Measurements from ENCODE around the gene CDHR2. TPM values are rescaled to one million over a fixed set of nuclear protein-coding genes. Genes with fewer than 3 reads are reported as not detected.
"Not testable (repeated sequence)": the region's sequence is repeated elsewhere in the genome, so short reads cannot be mapped to it uniquely, and the experiment has no call there.

The CDHR2 gene
- total RNA-seq, 3 donors from 2014 or later = 69.0 to 184 (median 107) TPM

- Histone ChIP-seq H3K9me3 (no peaks in the 10 kb centered on the region), H3K4me3 (no peak overlapping the region), H3K4me1 (ENCODE audit: low read depth) (peaks cover 22% of the 10 kb centered on the region), H3K36me3 (ENCODE audit: low read depth) (no peaks in the 10 kb centered on the region)
- ATAC-seq (peak; percentile 58), DNase-seq (peak in 2 of 3 donors; percentile 80 to 84)
- intact Hi-C loops (cut with DNase I, micrococcal nuclease) = loop anchor here in 1 of 2 donors (10.0 kb wide), 1 partner anchor 133 kb away; the partner anchor contains the start of gene CLTB
- no peak for TF ChIP-seq CTCF (IDR thresholded peaks at IDR 0.05)
These were observed 1.3 kb upstream of the CDHR2 start for GRCh38 chr5:176547802-176548201.

GRCh38 chr5:176549871-176550270, 729 bp downstream of the CDHR2 start:
- Histone ChIP-seq H3K9me3 (no peaks in the 10 kb centered on the region), H3K4me1 (ENCODE audit: low read depth) (peaks cover 27% of the 10 kb centered on the region), H3K4me3 (no peak overlapping the region), H3K36me3 (ENCODE audit: low read depth) (no peaks in the 10 kb centered on the region)
- no peak for ATAC-seq
- TF ChIP-seq CTCF (IDR thresholded peaks at IDR 0.05) = no peak
- intact Hi-C loops (cut with DNase I, micrococcal nuclease) = loop anchor here in 1 of 2 donors (10.0 kb wide), 1 partner anchor 135 kb away; the partner anchor contains the start of gene CLTB
- no peak for DNase-seq

GRCh38 chr5:176550275-176550831, 1.2 kb downstream of the CDHR2 start:
- H3K36me3 ChIP-seq (ENCODE audit: low read depth) = no peaks in the 10 kb centered on the region
- DNase-seq (peak in 2 of 3 donors; percentile 35 to 56), ATAC-seq (no peak)
- peaks cover 25% of the 10 kb centered on the region for H3K4me1 ChIP-seq (ENCODE audit: low read depth)
- no peak overlapping the region for H3K4me3 ChIP-seq
- H3K9me3 ChIP-seq = no peaks in the 10 kb centered on the region
- no peak for TF ChIP-seq CTCF (IDR thresholded peaks at IDR 0.05)
- intact Hi-C loops (cut with DNase I, micrococcal nuclease) = no loop called here

GRCh38 chr5:176550937-176551336, 1.8 kb downstream of the CDHR2 start:
- H3K4me1 ChIP-seq (ENCODE audit: low read depth) = peaks cover 22% of the 10 kb centered on the region
- DNase-seq; H3K9me3 ChIP-seq; ATAC-seq; H3K36me3 ChIP-seq (ENCODE audit: low read depth); intact Hi-C loops (cut with DNase I, micrococcal nuclease); H3K4me3 ChIP-seq: not testable (repeated sequence)

GRCh38 chr5:176552332-176552869, 3.3 kb downstream of the CDHR2 start:
- no peak for ATAC-seq

More at GRCh38 chr5:176552332-176552869, 3.3 kb downstream of the CDHR2 start:
- Histone ChIP-seq H3K36me3 (ENCODE audit: low read depth) (no peaks in the 10 kb centered on the region), H3K4me1 (ENCODE audit: low read depth) (peaks cover 16% of the 10 kb centered on the region), H3K4me3 (no peak overlapping the region), H3K9me3 (no peaks in the 10 kb centered on the region)
- intact Hi-C loops (cut with DNase I, micrococcal nuclease) = no loop called here
- no peak for DNase-seq
- TF ChIP-seq CTCF (IDR thresholded peaks at IDR 0.05) = no peak
